ENCODE results near the gene SMAD6.
A peak's percentile ranks its signal among the peaks of the same experiment; 100 is the strongest.

The SMAD6 gene

GRCh38 chr15:66700412-66700801, 1.6 kb upstream of the SMAD6 start:
- Histone ChIP-seq H3K79me2 (ENCODE audit: insufficient read depth, low read depth) (no peaks in the 10 kb centered on the region), H2AFZ (ENCODE audit: low read depth) (peak overlapping the region; percentile 100), H3K4me1 (ENCODE audit: low read depth, poor library complexity, severe bottlenecking) (peaks cover 5% of the 10 kb centered on the region), H4K20me1 (ENCODE audit: insufficient read depth) (no peaks in the 10 kb centered on the region), H3K27me3 (ENCODE audit: insufficient read depth, low read depth) (peaks cover 8% of the 10 kb centered on the region), H3K36me3 (ENCODE audit: insufficient read depth) (no peaks in the 10 kb centered on the region), H3K4me3 (IDR thresholded peaks at IDR 0.05; ENCODE audit: insufficient read depth, low read depth, low read length) (no peak overlapping the region), H3K27ac (no peak overlapping the region), H3K9ac (peak overlapping the region; percentile 46; the same call in 1 of the 2 replicates), H3K4me2 (peak overlapping the region; percentile 88)
- no peak for TF ChIP-seq CTCF (conservative IDR thresholded peaks at IDR 0.05; ENCODE audit: low read depth, low read length)

- H3K36me3 ChIP-seq (ENCODE audit: insufficient read depth): no peaks in the 10 kb centered on the region
- no peak overlapping the region for H3K4me3 ChIP-seq (IDR thresholded peaks at IDR 0.05; ENCODE audit: insufficient read depth, low read depth, low read length)
- no peaks in the 10 kb centered on the region for H3K79me2 ChIP-seq (ENCODE audit: insufficient read depth, low read depth)
- peak overlapping the region; percentile 50; the same call in 1 of the 2 replicates for H3K9ac ChIP-seq
- peaks cover 8% of the 10 kb centered on the region for H3K27me3 ChIP-seq (ENCODE audit: insufficient read depth, low read depth)
- H3K4me1 ChIP-seq (ENCODE audit: low read depth, poor library complexity, severe bottlenecking): peaks cover 5% of the 10 kb centered on the region
- peak overlapping the region; percentile 88 for H3K4me2 ChIP-seq
- peak overlapping the region; percentile 100 for H2AFZ ChIP-seq (ENCODE audit: low read depth)
- TF ChIP-seq CTCF (conservative IDR thresholded peaks at IDR 0.05; ENCODE audit: low read depth, low read length): no peak
- peak overlapping the region; percentile 53; the same call in 1 of the 2 replicates for H3K27ac ChIP-seq
- no peaks in the 10 kb centered on the region for H4K20me1 ChIP-seq (ENCODE audit: insufficient read depth)
Observed at GRCh38 chr15:66700802-66701421, 1.1 kb upstream of the SMAD6 start.

GRCh38 chr15:66701422-66702034, 508 bp upstream of the SMAD6 start:
- Histone ChIP-seq H3K9ac (peak overlapping the region; percentile 50; the same call in 1 of the 2 replicates), H2AFZ (ENCODE audit: low read depth) (peak overlapping the region; percentile 95), H3K27ac (peak overlapping the region; percentile 53)

More at GRCh38 chr15:66701422-66702034, 508 bp upstream of the SMAD6 start:
- Histone ChIP-seq H4K20me1 (ENCODE audit: insufficient read depth) (no peaks in the 10 kb centered on the region), H3K4me1 (ENCODE audit: low read depth, poor library complexity, severe bottlenecking) (peaks cover 5% of the 10 kb centered on the region), H3K27me3 (ENCODE audit: insufficient read depth, low read depth) (peaks cover 8% of the 10 kb centered on the region), H3K79me2 (ENCODE audit: insufficient read depth, low read depth) (no peaks in the 10 kb centered on the region), H3K4me2 (peak overlapping the region; percentile 70), H3K4me3 (IDR thresholded peaks at IDR 0.05; ENCODE audit: insufficient read depth, low read depth, low read length) (no peak overlapping the region), H3K36me3 (ENCODE audit: insufficient read depth) (no peaks in the 10 kb centered on the region)
- no peak for TF ChIP-seq CTCF (conservative IDR thresholded peaks at IDR 0.05; ENCODE audit: low read depth, low read length)

All from KMS-11 (cell line).